Nephron progenitor cell (in vitro differentiated cells): ENCODE measurements around the gene MSRB1.

Experiments used
- DNase-seq: peaks from one replicate; pipeline ENCODE4 v3.0.0; 2021
- H3K27ac Mint-ChIP-seq: 2 replicates; pipeline ENCODE4 v1.8.0; 2021; ENCODE audit warnings: mild to moderate bottlenecking, moderate library complexity, mixed read lengths
- H3K27me3 Mint-ChIP-seq: 2 replicates; pipeline ENCODE4 v1.8.0; 2021; ENCODE audit warnings: mild to moderate bottlenecking, low read depth, mixed read lengths; ENCODE audit not compliant: poor library complexity
- H3K36me3 Mint-ChIP-seq: 2 replicates; pipeline ENCODE4 v1.8.0; 2021; ENCODE audit warnings: low read depth, mixed read lengths
- H3K4me1 Mint-ChIP-seq: 2 replicates; pipeline ENCODE4 v1.8.0; 2021; ENCODE audit warnings: mixed read lengths
- H3K4me3 Mint-ChIP-seq: 2 replicates; pipeline ENCODE4 v1.8.0; 2021; ENCODE audit warnings: mild to moderate bottlenecking, moderate library complexity, mixed read lengths
- H3K9me3 Mint-ChIP-seq: 2 replicates; pipeline ENCODE4 v1.8.0; 2021; ENCODE audit warnings: mild to moderate bottlenecking, moderate library complexity, mixed read lengths
- CTCF ChIP-seq: fragments of 200-600 bp; sonication (generic); IDR thresholded peaks from 2 replicates; pipeline ENCODE4 v1.5.0; 2021; ENCODE audit warnings: antibody characterized with exemption

MSRB1 gene

GRCh38 chr16:1890024-1890707 lies 52.8 kb downstream of the MSRB1 start:
- peaks cover 16% of the 10 kb centered on the region for H3K4me1 Mint-ChIP-seq
- peaks cover 59% of the 10 kb centered on the region for H3K27me3 Mint-ChIP-seq
- H3K36me3 Mint-ChIP-seq: no peaks in the 10 kb centered on the region
- peaks cover 4% of the 10 kb centered on the region for H3K9me3 Mint-ChIP-seq
- TF ChIP-seq CTCF: no peak
- no peak for DNase-seq
- H3K27ac Mint-ChIP-seq: no peak overlapping the region
- no peak overlapping the region for H3K4me3 Mint-ChIP-seq
